Mammary epithelial cell (primary cell): ENCODE results near the gene GMEB2.

Experiments used
- EZH2 ChIP-seq: IDR thresholded peaks from 2 replicates; pipeline ENCODE4 v1.6.1; 2012; ENCODE audit warnings: low read length, inconsistent platforms, borderline replicate concordance
- TF ChIP-seq, protein P1 (sequence below), 2 donors: IDR thresholded peaks in 1 of 2; conservative IDR thresholded peaks in 1 of 2; 2 replicates each; pipeline ENCODE4 v1.5.1; 2011 to 2012; ENCODE audit warnings: inconsistent platforms in 2 of 2, low read length in 2 of 2, mild to moderate bottlenecking in 2 of 2, control low read depth in 1 of 2, low read depth in 1 of 2; ENCODE audit not compliant: insufficient read depth in 1 of 2; ENCODE audit errors: extremely low read depth in 1 of 2

DNA sequence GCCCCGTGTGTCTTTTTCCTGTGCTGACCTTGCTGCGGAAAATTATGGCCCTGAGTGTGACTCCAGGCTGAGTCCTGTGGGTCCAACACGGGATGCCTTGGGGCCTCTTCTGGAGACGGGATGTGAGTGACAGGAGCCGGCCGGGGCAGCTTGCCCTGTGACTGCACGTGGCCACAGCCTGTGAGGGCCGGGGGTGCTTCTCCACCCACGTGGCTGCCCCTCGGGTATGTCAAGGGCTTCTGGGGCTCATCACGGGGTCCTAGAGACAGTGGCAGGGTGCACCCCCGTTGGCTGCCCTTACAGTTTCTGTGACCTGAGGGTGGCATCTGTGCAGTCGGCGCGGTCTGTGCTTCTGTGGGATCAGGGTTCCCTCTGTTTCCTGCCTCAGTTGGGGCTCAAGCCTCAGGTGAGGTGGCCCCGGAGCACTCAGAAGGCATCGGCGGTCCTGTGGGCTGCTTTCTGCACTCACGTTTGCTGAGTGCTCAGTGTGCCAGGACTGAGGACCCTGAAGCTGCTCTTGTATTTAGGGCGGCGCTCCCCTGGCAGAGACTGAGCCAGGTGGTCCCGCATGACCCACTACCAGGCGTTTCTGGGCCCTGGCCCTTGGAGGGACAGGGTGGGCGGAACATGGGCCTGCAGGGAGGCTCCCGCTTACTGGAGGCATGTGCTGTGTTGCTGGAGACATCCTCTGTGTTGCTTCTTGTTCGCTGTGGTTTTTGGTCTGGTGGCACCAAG is 36.6 kb upstream of the GMEB2 start:
- TF ChIP-seq, protein P1, sequence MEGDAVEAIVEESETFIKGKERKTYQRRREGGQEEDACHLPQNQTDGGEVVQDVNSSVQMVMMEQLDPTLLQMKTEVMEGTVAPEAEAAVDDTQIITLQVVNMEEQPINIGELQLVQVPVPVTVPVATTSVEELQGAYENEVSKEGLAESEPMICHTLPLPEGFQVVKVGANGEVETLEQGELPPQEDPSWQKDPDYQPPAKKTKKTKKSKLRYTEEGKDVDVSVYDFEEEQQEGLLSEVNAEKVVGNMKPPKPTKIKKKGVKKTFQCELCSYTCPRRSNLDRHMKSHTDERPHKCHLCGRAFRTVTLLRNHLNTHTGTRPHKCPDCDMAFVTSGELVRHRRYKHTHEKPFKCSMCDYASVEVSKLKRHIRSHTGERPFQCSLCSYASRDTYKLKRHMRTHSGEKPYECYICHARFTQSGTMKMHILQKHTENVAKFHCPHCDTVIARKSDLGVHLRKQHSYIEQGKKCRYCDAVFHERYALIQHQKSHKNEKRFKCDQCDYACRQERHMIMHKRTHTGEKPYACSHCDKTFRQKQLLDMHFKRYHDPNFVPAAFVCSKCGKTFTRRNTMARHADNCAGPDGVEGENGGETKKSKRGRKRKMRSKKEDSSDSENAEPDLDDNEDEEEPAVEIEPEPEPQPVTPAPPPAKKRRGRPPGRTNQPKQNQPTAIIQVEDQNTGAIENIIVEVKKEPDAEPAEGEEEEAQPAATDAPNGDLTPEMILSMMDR (conservative IDR thresholded peaks at IDR 0.05 in 1 of 2, IDR thresholded peaks at IDR 0.05 in 1 of 2; ENCODE audit: extremely low read depth in 1 of 2, insufficient read depth in 1 of 2, low read depth in 1 of 2, low read length in 2 of 2), result no peak
- TF ChIP-seq EZH2, result no peak
